A549 treated with CpdA at 1 μM for 4 hours (cell line): ENCODE measurements around the gene SLC6A1. TPM values are rescaled to one million over a fixed set of nuclear protein-coding genes. Genes with fewer than 3 reads are reported as not detected.

Source experiments
- total RNA-seq: library from RNA; stranded (reverse); fragments of 200-300 nt; extraction: Qiagen RNA extraction; gene quantifications from 5 replicates; pipeline ENCODE4 v1.2.3, GENCODE V29; 2022; ENCODE audit warnings: low read depth

The SLC6A1 gene
- 0.02 TPM in 1 of 5 replicates, not detected in the others for total RNA-seq

DNA sequence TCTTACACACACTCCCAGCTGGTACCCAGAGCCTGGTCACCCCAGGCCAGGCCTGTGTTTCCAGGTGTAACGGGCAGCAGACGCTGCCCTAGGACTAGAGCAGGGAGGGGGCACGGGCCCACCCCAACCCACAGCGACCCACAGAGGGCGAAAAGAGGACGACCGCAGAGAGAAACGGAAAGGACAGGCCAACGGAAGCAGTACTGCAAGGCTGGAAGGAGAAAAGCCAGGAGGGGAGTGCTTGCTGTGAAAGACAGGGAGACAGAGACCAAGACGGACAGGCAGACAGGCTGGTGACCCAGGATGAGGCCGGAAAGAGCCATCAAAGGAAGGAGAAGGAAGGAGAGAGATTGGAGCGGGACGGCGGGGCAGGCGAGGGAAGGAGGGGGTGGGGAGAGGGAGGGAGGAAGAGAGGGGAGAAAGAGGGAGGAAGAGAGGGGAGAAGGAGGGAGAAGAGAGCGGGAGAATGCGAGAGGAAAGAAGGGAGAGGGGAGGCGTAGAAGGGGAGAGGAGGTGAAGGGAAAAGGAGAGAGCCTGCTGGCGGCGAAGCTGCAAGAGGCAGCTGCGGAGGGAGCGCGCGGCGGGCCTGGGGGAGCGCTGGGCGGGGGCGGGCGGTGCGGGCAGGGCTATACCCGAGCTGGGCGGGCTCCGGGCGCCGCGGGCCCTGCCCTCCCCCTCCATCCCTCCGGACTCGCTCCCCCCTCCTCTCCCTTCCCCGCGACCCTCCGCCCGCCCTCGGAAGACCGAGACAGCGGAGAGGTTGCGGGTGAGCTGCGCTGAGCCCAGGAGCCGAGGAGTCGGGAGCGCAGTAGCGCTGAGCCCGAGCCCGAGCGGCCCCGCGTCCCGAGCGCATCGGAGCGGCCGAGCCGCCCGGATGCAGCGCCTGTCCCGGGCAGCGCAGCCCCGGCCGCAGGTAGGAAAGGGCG lies at the start of gene SLC6A1:
TSS of gene SLC6A1 (plus strand) at position 732 of the 926 bp plus-strand sequence. CDS start 24,464 bp downstream, outside the sequence.

Other genes starting within 250 kb of the SLC6A1 start
- 0.03 to 0.07 TPM (median 0.04 TPM) in 4 of 5 replicates, not detected in the other for gene SLC6A11, start 176.5 kb upstream of the SLC6A1 start, total RNA-seq
- 8.8 to 9.7 TPM (median 9.0 TPM) in 5 replicates for gene HRH1, start 161.7 kb downstream of the SLC6A1 start, total RNA-seq